Epithelial cell of esophagus (primary cell): Measurements from ENCODE around the gene CALHM3.

Experiments used
- DNase-seq: peaks from one replicate; pipeline ENCODE4 v3.0.0; 2010; ENCODE audit warnings: low read depth
- H3K4me3 ChIP-seq: 2 replicates; pipeline ENCODE4 v1.5.1; 2011; ENCODE audit warnings: mild to moderate bottlenecking, low read length, control low read depth
- CTCF ChIP-seq: IDR thresholded peaks from 2 replicates; pipeline ENCODE4 v1.5.1; 2011; ENCODE audit warnings: low read depth, mild to moderate bottlenecking, low read length, control low read depth, inconsistent platforms; ENCODE audit not compliant: insufficient read depth; ENCODE audit errors: missing control alignments

CALHM3 gene

DNA sequence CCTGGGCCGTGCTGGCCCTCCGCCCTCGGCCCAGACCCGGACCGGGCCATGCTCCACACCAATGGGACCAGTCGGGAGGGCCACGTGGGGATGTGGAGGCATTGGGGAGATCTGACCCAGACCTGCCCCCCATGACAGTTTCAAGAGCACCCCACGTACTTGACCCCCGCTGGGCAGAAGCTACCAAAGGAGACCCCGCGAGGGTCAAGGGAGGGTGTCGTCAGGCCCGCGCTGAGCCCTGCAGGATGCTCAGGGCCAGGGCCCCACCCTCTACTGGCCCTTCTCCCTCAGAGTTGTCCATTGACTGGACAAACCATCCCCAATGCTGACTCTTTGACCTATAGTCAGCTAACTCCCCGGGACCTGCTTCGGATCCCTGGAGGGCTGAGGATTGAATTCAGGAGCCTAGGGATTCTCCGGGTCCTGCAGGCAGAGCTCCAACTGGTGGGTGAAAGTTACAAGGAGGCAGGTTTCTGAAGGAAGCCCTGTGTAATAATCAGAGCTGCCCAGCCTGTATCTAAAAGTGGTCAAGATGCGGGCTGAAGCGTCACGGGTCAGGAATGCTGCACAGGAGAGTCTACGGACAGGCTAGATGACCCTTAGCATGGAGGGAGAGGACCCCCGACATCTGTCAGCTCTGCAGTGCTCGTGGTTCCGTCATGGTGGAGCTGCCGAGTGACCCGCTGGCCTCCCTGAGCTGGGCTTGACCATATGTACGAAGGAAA lies 26.4 kb downstream of the CALHM3 start:
- no peak for DNase-seq
- no peak for TF ChIP-seq CTCF
- peak overlapping the region; percentile 34 for H3K4me3 ChIP-seq

DNA sequence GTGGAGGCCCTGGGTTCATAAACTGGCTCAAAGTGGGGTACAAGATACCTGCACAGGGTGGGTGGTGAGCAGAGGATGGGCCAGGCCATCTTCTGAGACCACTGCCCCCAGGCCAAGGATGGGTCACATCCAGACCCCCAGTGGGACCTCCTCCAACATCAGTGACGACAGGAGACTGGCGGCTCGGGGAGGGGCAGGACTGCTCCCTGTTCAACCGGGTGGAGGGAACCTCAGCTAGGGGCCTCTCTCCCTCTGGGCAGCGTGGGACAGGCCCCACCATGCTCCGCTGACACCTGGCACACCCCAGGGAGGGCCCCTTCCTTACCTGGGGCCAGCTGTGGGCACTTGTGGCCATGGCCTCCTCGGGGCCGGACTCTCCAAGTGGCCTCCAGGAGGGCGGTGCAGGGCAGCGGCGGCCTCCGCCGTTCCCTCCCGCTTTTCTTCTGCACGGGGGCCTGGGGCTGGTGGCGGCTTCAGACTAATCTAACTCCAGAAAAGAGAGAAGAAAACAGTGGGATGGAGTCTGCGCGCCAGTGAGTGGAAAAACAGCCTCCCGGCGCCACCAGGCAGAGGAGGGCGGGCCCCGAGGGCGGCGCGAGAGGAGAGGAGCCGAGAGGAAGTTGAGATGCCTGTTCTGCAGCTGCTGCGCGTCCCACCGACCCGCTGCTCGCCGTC lies 27.1 kb downstream of the CALHM3 start, which contains the start of gene CALHM2:
Gene CALHM2 (minus strand): TSS at position 540 of the 675 bp plus-strand sequence. CDS start 2,429 bp downstream, outside the sequence.
- TF ChIP-seq CTCF = no peak
- peak; percentile 54 for DNase-seq
- peak within 1 kb of the TSS; percentile 34 for H3K4me3 ChIP-seq

DNA sequence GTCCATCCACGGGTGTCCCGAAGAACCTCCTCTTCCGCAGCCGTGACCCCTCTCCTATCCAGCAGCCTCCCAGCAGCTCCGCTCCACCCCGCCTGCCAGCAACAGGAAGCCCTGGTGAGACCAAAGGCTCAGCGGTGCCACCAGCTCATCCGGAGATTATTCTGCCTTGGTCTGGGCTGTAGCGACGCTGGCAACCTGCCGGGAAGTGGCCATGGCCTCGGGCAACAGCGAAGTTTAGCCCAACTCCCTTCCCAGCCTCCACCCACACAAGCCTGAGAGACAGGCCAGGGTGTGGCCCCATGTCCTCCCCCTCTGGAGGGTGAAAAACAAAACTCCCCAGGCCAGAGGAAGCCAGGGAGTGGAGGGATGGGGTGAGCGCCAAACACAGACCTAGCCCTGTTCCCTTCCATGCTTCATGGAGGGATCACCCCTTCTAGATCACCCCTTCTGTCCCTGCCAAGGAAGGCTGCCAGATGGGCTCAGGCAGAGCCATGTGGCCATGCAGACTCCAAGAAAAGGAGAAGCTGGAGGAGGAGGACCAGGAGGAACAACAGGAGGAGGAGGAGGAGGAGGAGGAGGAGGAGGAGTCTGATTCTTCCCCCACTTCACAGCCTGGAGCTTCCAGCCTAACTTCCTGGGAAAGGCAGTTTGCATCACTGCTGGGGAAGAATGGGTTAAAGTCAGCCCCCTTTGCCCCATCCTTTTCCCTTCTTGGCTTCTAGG lies 27.8 kb downstream of the CALHM3 start:
- peak overlapping the region; percentile 34 for H3K4me3 ChIP-seq
- no peak for TF ChIP-seq CTCF
- DNase-seq = peak; percentile 40

GRCh38 chr10:103450201-103450695 lies 28.8 kb downstream of the CALHM3 start:
- DNase-seq = no peak
- no peak for TF ChIP-seq CTCF
- no peak overlapping the region for H3K4me3 ChIP-seq

DNA sequence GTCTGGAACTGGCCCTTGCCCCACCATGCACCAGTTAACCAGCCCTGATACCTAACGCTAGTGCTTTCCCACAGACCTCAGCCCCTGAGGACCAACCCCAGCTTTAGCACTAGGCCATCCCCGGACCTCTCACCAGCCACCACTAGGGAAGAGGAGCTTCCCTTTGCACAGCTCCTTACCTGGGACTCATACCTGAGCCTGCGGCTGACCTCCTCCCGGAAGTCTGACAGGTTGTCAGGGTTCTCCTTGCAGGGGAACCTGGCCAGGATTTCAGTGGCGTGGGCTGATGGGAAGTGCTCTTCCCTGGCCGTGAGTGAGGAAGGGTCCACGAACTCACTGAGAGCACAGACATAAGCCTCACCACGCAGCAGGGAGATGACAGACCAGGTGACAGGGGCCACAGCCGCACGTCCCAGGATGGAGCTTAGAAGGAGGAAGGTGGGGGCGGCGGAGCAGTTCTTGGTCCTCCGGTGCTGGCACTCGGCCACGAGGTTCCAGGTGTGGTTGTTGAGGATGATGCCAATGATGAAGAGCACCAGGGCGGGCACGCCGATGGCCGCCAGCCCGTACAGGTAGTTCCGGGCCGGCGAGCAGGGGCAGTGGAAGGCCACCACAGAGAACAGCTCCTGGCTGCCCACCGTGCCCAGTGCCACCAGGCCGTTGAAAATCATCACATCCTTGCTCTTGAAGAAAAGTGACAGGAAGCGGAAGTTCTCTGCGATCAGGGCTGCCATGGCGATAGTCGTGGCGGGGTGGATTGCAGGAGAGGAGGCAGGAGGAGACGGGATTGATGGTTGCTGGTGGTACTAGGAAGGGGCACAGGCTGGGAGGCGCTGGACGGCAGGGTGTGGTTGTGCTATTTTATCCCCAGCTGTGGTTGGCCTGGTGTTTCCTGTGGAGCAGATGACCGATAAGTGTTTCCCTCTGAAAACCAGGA lies 29.6 kb downstream of the CALHM3 start:
- no peak overlapping the region for H3K4me3 ChIP-seq

More for the DNA sequence above, 29.6 kb downstream of the CALHM3 start:
- no peak for TF ChIP-seq CTCF
- DNase-seq = no peak
